DOHH2 (cell line): Measurements from ENCODE around the gene ARL6IP6.

Source experiments
- H3F3A ChIP-seq: fragments of 200-600 bp; sonication (generic), shearing (Covaris generic); 2 replicates; pipeline ENCODE4 v1.6.0; 2016; ENCODE audit warnings: antibody characterized with exemption, mild to moderate bottlenecking; ENCODE audit not compliant: control insufficient read depth, insufficient read depth
- H3K27ac ChIP-seq: fragments of 200-600 bp; sonication (generic); 2 replicates; pipeline ENCODE4 v1.5.1; 2014; ENCODE audit warnings: low read depth, mild to moderate bottlenecking, low read length, moderate library complexity
- H3K27me3 ChIP-seq: fragments of 200-600 bp; sonication (generic); 2 replicates; pipeline ENCODE4 v1.6.1; 2014; ENCODE audit warnings: mild to moderate bottlenecking, low read length, mixed read lengths; ENCODE audit not compliant: control insufficient read depth
- H3K36me3 ChIP-seq: fragments of 200-600 bp; sonication (generic); 2 replicates; pipeline ENCODE4 v1.6.1; 2014; ENCODE audit warnings: mild to moderate bottlenecking, low read length, moderate library complexity, mixed read lengths; ENCODE audit not compliant: control insufficient read depth
- H3K4me1 ChIP-seq: fragments of 200-600 bp; sonication (generic); 2 replicates; pipeline ENCODE4 v1.6.1; 2014; ENCODE audit warnings: mild to moderate bottlenecking, low read length, mixed read lengths; ENCODE audit not compliant: control insufficient read depth
- H3K4me2 ChIP-seq: fragments of 200-600 bp; sonication (generic); 2 replicates; pipeline ENCODE4 v1.6.0; 2014; ENCODE audit warnings: mild to moderate bottlenecking, low read length, moderate library complexity
- H3K4me3 ChIP-seq: fragments of 200-600 bp; sonication (generic); 2 replicates; pipeline ENCODE4 v1.5.1; 2014; ENCODE audit warnings: mild to moderate bottlenecking, low read length, mixed read lengths
- H3K79me2 ChIP-seq: fragments of 200-600 bp; sonication (generic); 2 replicates; pipeline ENCODE4 v1.6.1; 2014; ENCODE audit warnings: mild to moderate bottlenecking, low read length, mixed read lengths; ENCODE audit not compliant: control insufficient read depth
- H3K9me2 ChIP-seq: fragments of 200-600 bp; sonication (generic); replicated peaks from 2 replicates; pipeline ENCODE4 v1.6.1; 2014; ENCODE audit warnings: mild to moderate bottlenecking, low read length, mixed read lengths; ENCODE audit not compliant: control insufficient read depth
- H3K9me3 ChIP-seq: fragments of 200-600 bp; sonication (generic); 2 replicates; pipeline ENCODE4 v1.6.1; 2014; ENCODE audit warnings: antibody characterized with exemption, low read length, mixed read lengths; ENCODE audit not compliant: control insufficient read depth, insufficient read depth
- H4K20me1 ChIP-seq: fragments of 200-600 bp; sonication (generic); 2 replicates; pipeline ENCODE4 v1.6.0; 2014; ENCODE audit warnings: low read depth, mild to moderate bottlenecking, antibody characterized with exemption, low read length, moderate library complexity; ENCODE audit not compliant: control insufficient read depth, insufficient read depth
- CTCF ChIP-seq: fragments of 200-600 bp; sonication (generic); IDR thresholded peaks from one replicate; pipeline ENCODE4 v1.5.1; 2014; ENCODE audit warnings: antibody characterized with exemption, mild to moderate bottlenecking, low read depth, low read length; ENCODE audit not compliant: poor library complexity, severe bottlenecking
- EZH2phosphoT487 ChIP-seq: fragments of 200-600 bp; sonication (generic); IDR thresholded peaks from 2 replicates; pipeline ENCODE4 v1.6.1; 2017; ENCODE audit warnings: borderline replicate concordance, mild to moderate bottlenecking, antibody characterized with exemption, low read length, moderate library complexity, mixed read lengths

ARL6IP6 gene

GRCh38 chr2:152686321-152686720 lies 32.1 kb upstream of the ARL6IP6 start:
- H3K4me1 ChIP-seq, result no peaks in the 10 kb centered on the region
- H4K20me1 ChIP-seq, result no peaks in the 10 kb centered on the region
- TF ChIP-seq CTCF (no peak), EZH2phosphoT487 (no peak)
- no peak overlapping the region for H3K27ac ChIP-seq
- no peaks in the 10 kb centered on the region for H3K9me2 ChIP-seq
- H3K4me2 ChIP-seq, result no peak overlapping the region
- H3F3A ChIP-seq, result 0 out of 2 replicates have a peak, but pooled peaks cover 6% of the 10 kb centered on the region
- H3K36me3 ChIP-seq, result peaks cover 75% of the 10 kb centered on the region
- no peak overlapping the region for H3K4me3 ChIP-seq
- no peaks in the 10 kb centered on the region for H3K9me3 ChIP-seq
- H3K27me3 ChIP-seq, result no peaks in the 10 kb centered on the region
- peaks cover 70% of the 10 kb centered on the region for H3K79me2 ChIP-seq

- Histone ChIP-seq H3K27ac (no peak overlapping the region), H3K9me3 (no peaks in the 10 kb centered on the region), H3K27me3 (no peaks in the 10 kb centered on the region), H3F3A (peaks cover 17% of the 10 kb centered on the region; the same call in 1 of the 2 replicates), H3K9me2 (no peaks in the 10 kb centered on the region), H4K20me1 (peaks cover 10% of the 10 kb centered on the region; the same call in 1 of the 2 replicates), H3K4me2 (no peak overlapping the region), H3K4me3 (no peak overlapping the region), H3K79me2 (peaks cover 72% of the 10 kb centered on the region), H3K36me3 (peaks cover 76% of the 10 kb centered on the region), H3K4me1 (peaks cover 8% of the 10 kb centered on the region)
- TF ChIP-seq CTCF (no peak), EZH2phosphoT487 (no peak)
Measured at GRCh38 chr2:152693033-152693432, 25.4 kb upstream of the ARL6IP6 start.

- no peak overlapping the region for H3K4me3 ChIP-seq
- H3K27ac ChIP-seq, result no peak overlapping the region
Measured at GRCh38 chr2:152694161-152694661, 24.2 kb upstream of the ARL6IP6 start.

More at GRCh38 chr2:152694161-152694661, 24.2 kb upstream of the ARL6IP6 start:
- Histone ChIP-seq H4K20me1 (peaks cover 10% of the 10 kb centered on the region; the same call in 1 of the 2 replicates), H3K4me1 (peaks cover 8% of the 10 kb centered on the region), H3K27me3 (no peaks in the 10 kb centered on the region), H3K36me3 (peaks cover 72% of the 10 kb centered on the region), H3K79me2 (peaks cover 72% of the 10 kb centered on the region), H3K9me3 (no peaks in the 10 kb centered on the region), H3K4me2 (no peak overlapping the region), H3F3A (peaks cover 15% of the 10 kb centered on the region), H3K9me2 (no peaks in the 10 kb centered on the region)
- TF ChIP-seq CTCF (no peak), EZH2phosphoT487 (no peak)
